ENCODE measurements around the gene MYBBP1A.
"Not testable (repeated sequence)": the region's sequence is repeated elsewhere in the genome, so short reads cannot be mapped to it uniquely, and the experiment has no call there.

MYBBP1A gene

DNA sequence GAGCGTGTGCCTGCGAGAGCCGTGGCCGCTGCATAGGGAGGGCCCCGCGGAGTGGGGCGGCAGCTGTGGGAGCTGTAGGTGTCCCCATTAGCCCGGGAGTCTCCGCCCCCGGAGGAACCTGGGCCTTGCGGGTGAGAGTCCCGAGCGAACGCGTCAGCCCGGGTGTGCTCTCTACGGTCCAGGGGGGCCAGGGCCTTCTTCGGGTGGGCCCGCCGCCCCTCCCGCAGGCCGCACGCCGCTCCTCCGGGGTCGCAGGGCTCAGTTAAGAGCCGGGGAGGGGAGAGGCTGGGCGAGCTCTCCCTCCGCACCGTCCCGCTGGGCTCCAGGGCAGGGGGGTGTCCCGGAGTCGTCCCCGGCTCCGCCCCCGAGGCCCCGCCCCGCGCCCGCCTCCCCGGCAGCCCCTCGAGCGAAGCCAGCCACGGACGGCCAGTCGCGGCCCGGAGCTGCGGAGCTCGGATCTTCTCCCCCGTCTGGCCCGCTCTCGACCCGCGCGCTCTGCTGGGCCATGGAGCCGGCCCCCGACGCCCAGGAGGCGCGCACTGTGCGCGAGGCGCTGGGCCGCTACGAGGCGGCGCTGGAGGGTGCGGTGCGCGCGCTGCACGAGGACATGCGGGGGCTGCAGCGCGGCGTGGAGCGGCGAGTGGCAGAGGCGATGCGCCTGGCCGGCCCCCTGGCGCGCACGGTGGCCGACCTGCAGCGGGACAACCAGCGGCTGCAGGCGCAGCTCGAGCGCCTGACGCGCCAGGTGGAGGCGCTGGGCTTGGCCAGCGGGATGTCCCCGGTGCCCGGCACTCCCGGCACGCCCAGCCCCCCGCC, 29.1 kb upstream of the MYBBP1A start, which contains the start of gene SMTNL2:
SMTNL2 (plus strand) TSS at position 429 of the 816 bp plus-strand sequence; CDS start at position 506, 77 bp downstream.
- DNase-seq (ENCODE audit: low read depth) = no peak
- no peak within 1 kb of the TSS for H3K4me3 ChIP-seq (ENCODE audit: low read depth, low read length)
- TF ChIP-seq, protein P1, sequence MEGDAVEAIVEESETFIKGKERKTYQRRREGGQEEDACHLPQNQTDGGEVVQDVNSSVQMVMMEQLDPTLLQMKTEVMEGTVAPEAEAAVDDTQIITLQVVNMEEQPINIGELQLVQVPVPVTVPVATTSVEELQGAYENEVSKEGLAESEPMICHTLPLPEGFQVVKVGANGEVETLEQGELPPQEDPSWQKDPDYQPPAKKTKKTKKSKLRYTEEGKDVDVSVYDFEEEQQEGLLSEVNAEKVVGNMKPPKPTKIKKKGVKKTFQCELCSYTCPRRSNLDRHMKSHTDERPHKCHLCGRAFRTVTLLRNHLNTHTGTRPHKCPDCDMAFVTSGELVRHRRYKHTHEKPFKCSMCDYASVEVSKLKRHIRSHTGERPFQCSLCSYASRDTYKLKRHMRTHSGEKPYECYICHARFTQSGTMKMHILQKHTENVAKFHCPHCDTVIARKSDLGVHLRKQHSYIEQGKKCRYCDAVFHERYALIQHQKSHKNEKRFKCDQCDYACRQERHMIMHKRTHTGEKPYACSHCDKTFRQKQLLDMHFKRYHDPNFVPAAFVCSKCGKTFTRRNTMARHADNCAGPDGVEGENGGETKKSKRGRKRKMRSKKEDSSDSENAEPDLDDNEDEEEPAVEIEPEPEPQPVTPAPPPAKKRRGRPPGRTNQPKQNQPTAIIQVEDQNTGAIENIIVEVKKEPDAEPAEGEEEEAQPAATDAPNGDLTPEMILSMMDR (IDR thresholded peaks at IDR 0.05; ENCODE audit: insufficient read depth, low read depth, low read length, missing control alignments) = no peak

DNA sequence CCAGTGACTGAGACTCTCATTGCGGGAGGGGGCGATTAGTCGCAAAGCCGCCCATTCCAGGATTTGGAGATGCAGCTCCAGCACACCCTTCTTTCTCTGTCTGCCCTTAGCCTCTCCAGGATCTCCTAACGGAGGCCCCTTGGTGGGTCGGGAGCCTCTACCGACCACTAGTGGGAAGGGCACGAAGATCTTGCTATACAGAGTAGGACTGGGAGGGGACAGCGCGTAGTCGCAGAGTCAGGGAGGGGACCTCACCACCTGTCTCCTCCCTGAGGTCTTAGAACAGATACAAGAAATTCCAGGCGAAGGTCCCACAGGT, 28.6 kb upstream of the MYBBP1A start:
- TF ChIP-seq, protein P1 (IDR thresholded peaks at IDR 0.05; ENCODE audit: insufficient read depth, low read depth, low read length, missing control alignments) = no peak
- H3K4me3 ChIP-seq (ENCODE audit: low read depth, low read length) = no peak overlapping the region
- DNase-seq (ENCODE audit: low read depth) = no peak

DNA sequence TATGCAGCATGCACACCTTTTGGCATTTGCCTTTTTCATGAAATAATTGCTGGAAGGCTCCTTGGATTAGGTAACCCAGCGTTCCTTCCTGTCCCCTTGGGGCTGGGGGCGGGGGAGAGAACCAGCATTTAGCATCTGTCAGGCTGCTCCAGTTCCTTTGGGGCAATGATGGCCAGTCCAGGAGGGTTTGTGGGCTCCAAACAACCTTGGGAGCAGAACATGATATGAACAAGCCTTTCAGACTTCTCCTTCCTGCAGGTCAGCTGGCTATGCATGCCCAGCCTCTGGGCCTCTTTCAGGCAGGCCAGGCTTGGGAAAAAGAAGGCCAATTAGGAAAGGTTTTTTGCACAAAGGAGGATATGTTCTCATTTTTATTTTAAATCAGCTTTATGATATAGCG, 28.0 kb upstream of the MYBBP1A start:
- H3K4me3 ChIP-seq (ENCODE audit: low read depth, low read length) = no peak overlapping the region
- TF ChIP-seq, protein P1 (IDR thresholded peaks at IDR 0.05; ENCODE audit: insufficient read depth, low read depth, low read length, missing control alignments) = no peak
- no peak for DNase-seq (ENCODE audit: low read depth)

DNA sequence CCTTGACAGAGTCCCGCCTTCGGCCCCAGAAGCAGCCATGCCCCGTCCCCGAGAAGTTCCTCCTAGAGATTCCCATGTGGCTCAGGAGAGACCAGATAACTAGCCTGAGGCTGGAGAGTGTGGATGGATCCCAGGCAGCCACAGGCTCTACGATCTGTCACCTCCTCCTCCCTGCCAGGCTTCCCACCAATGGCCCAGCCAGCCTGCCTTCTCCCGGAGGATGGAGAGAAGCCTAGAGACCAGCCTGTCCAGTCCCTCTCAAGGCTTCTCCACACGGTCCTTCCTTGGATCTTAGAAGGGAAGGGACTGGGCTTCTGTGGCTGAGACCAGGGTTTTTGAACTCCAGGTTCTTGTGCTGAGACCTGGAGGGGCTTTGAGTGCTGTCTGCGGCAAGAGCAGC, 27.5 kb upstream of the MYBBP1A start:
- no peak overlapping the region for H3K4me3 ChIP-seq (ENCODE audit: low read depth, low read length)
- TF ChIP-seq, protein P1 (IDR thresholded peaks at IDR 0.05; ENCODE audit: insufficient read depth, low read depth, low read length, missing control alignments) = no peak
- no peak for DNase-seq (ENCODE audit: low read depth)

DNA sequence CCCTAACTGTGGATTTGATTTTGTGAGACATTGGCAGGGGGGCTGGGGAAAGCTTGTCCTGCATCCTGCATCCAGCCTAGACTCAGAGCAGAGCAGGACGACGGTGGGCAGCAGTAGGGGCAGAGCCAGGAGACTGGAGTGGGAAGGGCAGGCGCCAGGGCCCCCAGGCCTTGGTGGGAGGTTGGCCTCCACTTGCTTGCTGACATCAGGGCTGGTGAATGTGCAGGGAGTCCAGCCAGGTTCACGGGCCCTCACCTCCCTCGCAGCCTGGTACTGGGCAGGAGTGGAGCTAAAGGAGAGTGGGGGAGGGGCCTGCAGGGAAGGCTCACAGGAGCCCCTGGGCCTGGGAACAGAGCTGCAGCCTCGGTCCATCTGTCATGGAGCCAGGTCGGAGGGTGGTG, 26.9 kb upstream of the MYBBP1A start:
- TF ChIP-seq, protein P1 (IDR thresholded peaks at IDR 0.05; ENCODE audit: insufficient read depth, low read depth, low read length, missing control alignments) = no peak
- no peak for DNase-seq (ENCODE audit: low read depth)
- H3K4me3 ChIP-seq (ENCODE audit: low read depth, low read length) = no peak overlapping the region

DNA sequence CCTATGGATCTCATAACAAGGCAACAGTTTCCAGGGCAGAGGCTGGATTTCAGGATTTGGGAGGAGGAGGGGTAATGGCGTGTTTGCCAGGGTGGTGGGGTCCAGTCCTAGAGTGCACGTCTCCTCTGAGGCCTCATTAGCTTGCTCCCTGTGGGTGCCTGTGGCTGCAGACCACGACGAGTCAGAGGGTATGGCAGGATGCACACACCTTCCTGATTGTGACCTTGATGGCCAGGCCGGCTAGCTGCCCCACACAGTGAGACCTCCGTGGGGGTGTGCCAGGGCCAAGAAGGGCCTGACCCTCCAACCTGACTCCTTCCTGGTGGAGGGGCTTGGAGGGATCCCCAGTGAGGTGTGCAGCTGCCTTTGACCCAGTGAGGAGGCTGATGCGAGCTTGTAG, 25.1 kb upstream of the MYBBP1A start:
- DNase-seq (ENCODE audit: low read depth) = no peak
- TF ChIP-seq, protein P1 (IDR thresholded peaks at IDR 0.05; ENCODE audit: insufficient read depth, low read depth, low read length, missing control alignments) = no peak
- H3K4me3 ChIP-seq (ENCODE audit: low read depth, low read length) = no peak overlapping the region

DNA sequence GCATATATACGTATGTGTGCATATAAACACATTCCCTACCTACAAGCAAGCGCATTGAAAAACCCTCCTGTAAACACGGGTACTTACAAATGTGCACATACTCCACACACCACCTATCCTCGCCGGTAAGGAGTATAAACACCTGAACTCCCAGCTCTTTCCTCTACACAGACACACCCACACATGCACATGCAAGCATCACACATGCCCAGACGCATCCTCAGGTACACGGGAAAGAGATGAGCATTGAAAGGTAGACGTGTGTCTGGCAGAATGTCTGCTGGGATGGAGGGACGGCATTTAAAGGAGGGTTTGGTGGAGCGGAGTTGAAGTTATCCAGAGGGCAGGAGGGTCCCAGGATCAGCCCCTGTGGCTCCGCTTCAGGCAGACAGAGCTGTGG, 24.5 kb upstream of the MYBBP1A start:
- DNase-seq (ENCODE audit: low read depth) = no peak
- TF ChIP-seq, protein P1 (IDR thresholded peaks at IDR 0.05; ENCODE audit: insufficient read depth, low read depth, low read length, missing control alignments) = no peak
- no peak overlapping the region for H3K4me3 ChIP-seq (ENCODE audit: low read depth, low read length)

DNA sequence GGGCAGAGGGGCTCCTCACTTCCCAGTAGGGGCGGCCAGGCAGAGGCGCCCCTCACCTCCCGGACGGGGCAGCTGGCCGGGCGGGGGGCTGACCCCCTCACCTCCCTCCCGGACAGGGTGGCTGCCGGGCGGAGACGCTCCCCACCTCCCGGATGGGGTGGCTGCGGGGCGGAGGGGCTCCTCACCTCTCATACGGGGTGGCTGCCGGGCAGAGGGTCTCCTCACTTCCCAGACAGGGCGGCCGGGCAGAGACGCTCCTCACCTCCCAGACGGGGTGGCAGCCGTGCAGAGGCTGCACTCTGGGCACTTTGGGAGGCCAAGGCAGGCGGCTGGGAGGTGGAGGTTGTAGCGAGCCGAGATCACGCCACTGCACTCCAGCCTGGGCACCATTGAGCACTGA, 23.2 kb upstream of the MYBBP1A start:
- not testable (repeated sequence) for H3K4me3 ChIP-seq (ENCODE audit: low read depth, low read length); DNase-seq (ENCODE audit: low read depth)

Data from GM12865 (cell line).